HG03095 (cell line): ENCODE measurements around the gene OR8D1.

Source experiments
- ATAC-seq: cut with Tn5 transposase; IDR thresholded peaks from one replicate; pipeline ENCODE4 v1.9.1; 2021; ENCODE audit warnings: moderate library complexity; ENCODE audit not compliant: unreplicated experiment

OR8D1 gene

GRCh38 chr11:124313849-124314248 lies at the start of gene OR8D1:
Gene OR8D1, minus strand, starts transcription at chr11:124313949. Its CDS starts 3,183 bp downstream, at chr11:124310766.
- no peak for ATAC-seq

- ATAC-seq, result no peak
Measured at GRCh38 chr11:124359566-124359965, 45.8 kb upstream of the OR8D1 start.

- no peak for ATAC-seq
Measured at GRCh38 chr11:124346311-124346955, 32.7 kb upstream of the OR8D1 start.

GRCh38 chr11:124344346-124344745 lies 30.6 kb upstream of the OR8D1 start:
- no peak for ATAC-seq

DNA sequence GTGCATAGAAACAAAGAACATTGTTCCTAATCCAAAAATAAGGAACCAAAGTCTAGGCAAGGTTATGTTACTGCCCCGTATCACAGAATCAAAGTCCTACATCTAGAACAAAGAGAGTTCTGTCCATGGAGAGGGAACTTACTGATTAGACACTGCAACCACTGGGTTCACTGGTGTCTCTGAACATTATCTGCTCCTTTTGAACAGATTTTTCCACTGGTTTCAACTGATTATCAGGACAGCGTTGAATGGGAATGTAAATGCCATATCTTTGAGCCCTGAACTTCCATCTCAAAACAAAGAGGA lies 26.3 kb upstream of the OR8D1 start:
- ATAC-seq, result no peak

DNA sequence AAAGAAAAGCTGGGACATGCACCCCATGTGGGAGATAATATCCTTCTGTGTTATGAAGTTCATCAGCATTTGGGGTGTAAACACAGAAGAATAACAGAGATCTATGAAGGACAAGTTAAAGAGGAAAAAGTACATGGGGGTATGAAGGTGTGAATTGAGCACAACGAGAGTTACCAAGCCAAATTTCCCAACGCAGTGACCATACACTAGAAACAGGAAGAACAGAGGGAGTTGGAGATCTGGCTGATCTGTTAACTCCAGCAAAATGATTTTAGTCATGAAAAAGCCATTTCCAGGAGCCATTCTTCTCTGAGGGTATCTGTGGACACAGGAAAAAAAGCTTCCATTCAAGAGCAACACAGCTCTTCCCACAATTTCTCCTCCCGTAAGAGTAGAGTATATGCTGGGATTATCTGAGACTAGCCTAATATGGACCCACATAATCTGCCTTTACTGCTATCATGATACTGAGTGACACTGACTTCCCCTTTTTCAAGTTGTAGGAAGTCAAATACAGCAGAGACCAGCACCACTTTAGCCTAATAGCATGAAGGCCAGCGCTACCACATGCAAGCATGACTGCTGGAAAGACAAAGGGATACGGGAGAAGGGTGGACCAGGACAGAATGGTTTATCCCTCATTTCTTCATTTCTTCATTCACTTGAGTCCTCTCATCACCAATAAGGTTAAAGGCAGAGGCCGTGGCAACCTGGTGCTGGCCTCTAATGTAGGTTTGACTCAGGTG lies 25.8 kb upstream of the OR8D1 start:
- ATAC-seq, result no peak

DNA sequence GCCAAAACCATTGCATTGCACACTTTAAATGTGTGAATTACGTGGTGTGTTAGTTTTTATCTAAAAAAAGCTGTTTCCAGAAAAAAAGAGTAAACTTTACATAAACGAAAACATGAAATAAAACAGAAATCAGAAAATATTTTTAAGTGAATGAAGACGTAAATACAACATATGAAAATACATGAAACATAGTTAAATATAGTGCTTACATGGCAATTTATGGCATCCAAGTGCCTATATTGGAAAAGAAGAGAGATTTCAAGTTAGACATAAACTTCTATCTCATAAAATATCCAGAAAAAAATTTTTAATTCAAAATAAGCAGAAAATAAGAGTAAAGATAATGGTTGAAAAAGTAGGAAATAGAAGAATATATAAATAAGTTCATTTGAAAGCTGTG lies 18.1 kb upstream of the OR8D1 start:
- ATAC-seq, result no peak

- ATAC-seq, result peak; percentile 86
Measured at GRCh38 chr11:124329787-124330478, 16.2 kb upstream of the OR8D1 start.

- ATAC-seq, result no peak
Measured at GRCh38 chr11:124327775-124328174, 14.0 kb upstream of the OR8D1 start.

GRCh38 chr11:124322356-124322755 lies 8.6 kb upstream of the OR8D1 start:
- ATAC-seq, result no peak

- no peak for ATAC-seq
Measured at GRCh38 chr11:124320097-124320496, 6.3 kb upstream of the OR8D1 start, which contains the start of gene OR8D2. Gene OR8D2, minus strand, starts transcription at chr11:124320197. Its CDS starts 0 bp downstream, at chr11:124320197.

DNA sequence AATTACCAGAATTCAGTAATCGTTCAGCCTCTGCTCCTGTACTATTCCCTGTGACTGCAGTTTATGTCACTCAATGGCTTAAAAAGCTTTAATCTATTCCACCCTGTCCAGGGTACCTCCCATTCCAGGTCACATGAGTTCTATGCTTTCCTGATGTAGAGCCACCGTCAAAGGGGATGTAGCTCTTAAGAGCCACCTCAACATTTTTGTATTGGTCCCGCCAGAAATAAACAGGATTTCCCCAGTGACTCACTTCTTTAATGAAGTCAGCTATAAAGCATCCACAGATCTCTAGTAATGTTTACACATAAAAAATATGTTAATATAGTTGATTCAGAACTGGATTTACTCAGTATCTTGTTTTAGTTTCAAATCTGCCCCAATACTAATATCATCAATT lies 1.3 kb upstream of the OR8D1 start:
- ATAC-seq, result no peak

DNA sequence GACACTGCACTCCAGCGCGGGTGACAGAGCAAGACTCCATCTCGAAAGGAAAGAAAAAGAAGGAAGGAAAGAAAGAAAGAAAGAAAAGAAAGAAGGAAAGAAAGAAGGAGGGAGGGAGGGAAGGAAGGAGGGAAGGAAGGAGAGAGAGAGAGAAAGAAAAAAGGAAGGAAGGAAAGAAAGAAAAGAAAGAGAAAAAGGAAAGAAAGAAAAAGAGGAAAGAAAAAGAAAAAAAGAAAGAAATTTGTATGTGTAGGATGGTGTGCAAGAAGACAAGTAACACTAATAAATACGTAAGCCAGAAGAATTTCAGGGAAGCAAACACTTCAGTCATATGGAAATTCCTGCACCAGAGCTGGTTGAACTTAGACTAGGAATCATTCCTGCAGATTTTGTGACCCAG lies 618 bp downstream of the OR8D1 start:
- ATAC-seq, result no peak

DNA sequence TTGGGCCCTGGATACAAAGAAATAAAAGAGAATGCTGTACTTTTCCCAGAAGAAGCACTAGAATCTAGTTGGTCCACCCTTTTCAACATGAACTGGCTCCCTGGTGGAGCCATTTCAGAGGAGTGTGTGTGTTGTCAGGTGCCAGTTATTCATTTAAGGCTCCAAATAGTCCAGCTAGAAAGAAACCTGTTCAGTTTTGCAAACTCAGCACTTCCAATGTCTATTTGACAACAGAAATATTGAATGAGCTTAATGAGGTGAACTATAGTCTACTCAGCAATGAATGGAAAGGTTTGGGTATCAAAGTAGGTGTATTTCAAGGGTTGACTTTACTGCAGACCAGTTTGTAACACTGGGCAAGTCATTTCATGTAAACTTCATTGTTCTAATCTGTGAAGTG lies 2.1 kb downstream of the OR8D1 start:
- ATAC-seq, result no peak

DNA sequence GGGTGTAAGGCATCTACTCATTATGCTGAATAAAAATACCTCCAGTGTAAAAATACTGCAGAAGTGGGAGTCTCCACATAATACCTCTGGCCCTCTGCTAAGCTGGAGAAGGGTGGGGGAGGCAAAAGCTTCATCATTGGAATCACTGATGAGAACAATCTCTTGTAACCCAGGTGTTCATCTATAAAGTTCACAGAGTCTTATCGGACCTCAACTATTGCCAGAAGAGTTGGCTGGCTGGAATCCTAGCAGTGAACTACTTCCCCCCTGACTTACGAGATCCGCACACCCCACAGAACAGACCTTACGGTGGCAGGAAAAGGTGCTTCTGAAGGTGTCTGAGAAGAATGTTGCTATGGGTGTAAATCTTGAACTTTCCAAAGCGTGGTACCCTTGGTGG lies 2.5 kb downstream of the OR8D1 start:
- ATAC-seq, result no peak

GRCh38 chr11:124310721-124311120 lies 3.0 kb downstream of the OR8D1 start:
- ATAC-seq, result no peak

GRCh38 chr11:124307093-124307492 lies 6.7 kb downstream of the OR8D1 start:
- ATAC-seq, result no peak

- ATAC-seq, result no peak
Measured at GRCh38 chr11:124302347-124303125, 11.2 kb downstream of the OR8D1 start.

DNA sequence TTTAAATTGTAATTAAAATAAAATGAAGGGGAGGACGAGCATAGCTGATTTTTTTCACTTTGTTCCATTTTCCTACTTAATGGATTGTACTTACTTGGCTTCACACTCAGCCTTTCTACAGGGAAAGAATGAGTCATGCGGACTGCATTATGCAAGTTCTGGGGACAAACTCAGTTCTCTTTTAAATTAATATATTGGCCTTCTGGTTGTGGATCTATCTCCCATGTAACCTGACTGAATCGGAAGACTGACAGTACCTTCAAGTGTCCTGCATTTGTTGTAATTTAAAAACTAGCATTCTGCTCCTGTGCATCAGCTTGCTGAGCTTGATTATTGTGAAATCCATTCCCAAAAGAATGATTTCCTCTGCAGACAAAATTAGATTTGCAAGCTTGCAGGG lies 12.2 kb downstream of the OR8D1 start:
- no peak for ATAC-seq

DNA sequence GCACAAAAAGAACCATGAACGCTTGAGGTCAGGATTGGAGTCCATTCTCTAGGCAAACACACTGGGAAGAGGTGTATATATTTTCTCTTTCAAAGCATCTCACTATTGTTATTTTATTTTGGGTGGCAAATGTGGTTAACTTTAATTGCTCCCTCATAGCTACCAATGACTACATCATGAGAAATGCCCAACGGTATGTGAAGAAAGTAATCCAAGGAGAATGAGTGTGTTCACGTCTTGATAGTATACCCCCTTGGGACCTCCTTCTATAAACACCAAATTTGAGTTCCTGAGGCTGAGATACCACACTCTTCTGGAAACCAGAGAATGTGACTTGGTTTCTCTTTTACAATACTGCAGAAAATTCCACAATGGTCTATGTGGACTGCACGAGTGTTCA lies 15.8 kb downstream of the OR8D1 start:
- no peak for ATAC-seq

DNA sequence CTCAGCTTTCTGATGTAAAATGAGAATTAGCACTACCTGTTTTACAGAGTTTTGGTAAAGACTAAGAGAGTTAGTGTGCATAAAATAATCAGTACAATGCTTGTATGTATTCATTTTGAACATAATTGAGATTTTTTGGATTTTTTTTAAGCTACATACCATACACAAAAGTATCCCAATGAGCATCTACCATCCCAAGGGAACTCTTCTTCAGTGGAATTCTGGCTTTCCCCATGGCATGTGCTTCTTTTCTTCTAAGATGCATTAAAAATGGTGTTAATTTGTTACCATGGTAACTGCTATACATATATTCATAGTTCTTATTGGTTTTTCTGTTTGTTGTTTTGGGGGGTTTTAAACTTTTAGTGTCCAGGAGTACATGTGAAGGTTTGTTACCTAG lies 17.7 kb downstream of the OR8D1 start:
- no peak for ATAC-seq
